Fibroblast of mammary gland (primary cell): Measurements from ENCODE around the gene SLC22A4.

ENCODE experiments used
- DNase-seq: peaks from one replicate; pipeline ENCODE4 v3.0.0-alpha.2; 2010; ENCODE audit warnings: low read depth
- H3K4me3 ChIP-seq: 2 replicates; pipeline ENCODE4 v1.5.1; 2011; ENCODE audit warnings: low read depth, mild to moderate bottlenecking, low read length, moderate library complexity; ENCODE audit not compliant: control insufficient read depth
- TF ChIP-seq, protein P1 (sequence below): conservative IDR thresholded peaks from 2 replicates; pipeline ENCODE4 v1.5.1; 2011; ENCODE audit warnings: low read depth, low read length, inconsistent platforms; ENCODE audit not compliant: control insufficient read depth, insufficient read depth

SLC22A4 gene

DNA sequence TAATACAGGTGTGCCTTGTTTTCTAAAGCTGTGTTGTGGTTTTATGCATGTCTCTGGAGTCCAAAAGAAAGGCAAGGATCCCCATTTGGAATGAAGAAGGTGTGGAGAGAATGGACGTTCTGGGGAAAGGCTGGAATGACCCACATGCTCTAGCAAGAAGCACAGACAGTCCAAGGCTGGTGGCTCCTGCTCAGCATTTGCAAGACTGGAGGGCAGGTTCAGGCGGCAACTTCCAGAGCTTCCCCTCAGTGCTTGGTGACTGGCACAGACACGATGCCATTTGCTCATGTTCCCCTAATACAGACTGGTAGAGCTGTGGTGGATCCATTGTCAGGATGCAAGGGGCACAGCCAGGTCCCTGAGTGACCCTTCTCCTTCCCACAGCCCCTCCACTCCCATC, 8.2 kb downstream of the SLC22A4 start:
- TF ChIP-seq, protein P1, sequence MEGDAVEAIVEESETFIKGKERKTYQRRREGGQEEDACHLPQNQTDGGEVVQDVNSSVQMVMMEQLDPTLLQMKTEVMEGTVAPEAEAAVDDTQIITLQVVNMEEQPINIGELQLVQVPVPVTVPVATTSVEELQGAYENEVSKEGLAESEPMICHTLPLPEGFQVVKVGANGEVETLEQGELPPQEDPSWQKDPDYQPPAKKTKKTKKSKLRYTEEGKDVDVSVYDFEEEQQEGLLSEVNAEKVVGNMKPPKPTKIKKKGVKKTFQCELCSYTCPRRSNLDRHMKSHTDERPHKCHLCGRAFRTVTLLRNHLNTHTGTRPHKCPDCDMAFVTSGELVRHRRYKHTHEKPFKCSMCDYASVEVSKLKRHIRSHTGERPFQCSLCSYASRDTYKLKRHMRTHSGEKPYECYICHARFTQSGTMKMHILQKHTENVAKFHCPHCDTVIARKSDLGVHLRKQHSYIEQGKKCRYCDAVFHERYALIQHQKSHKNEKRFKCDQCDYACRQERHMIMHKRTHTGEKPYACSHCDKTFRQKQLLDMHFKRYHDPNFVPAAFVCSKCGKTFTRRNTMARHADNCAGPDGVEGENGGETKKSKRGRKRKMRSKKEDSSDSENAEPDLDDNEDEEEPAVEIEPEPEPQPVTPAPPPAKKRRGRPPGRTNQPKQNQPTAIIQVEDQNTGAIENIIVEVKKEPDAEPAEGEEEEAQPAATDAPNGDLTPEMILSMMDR: no peak
- DNase-seq: no peak
- no peak overlapping the region for H3K4me3 ChIP-seq

DNA sequence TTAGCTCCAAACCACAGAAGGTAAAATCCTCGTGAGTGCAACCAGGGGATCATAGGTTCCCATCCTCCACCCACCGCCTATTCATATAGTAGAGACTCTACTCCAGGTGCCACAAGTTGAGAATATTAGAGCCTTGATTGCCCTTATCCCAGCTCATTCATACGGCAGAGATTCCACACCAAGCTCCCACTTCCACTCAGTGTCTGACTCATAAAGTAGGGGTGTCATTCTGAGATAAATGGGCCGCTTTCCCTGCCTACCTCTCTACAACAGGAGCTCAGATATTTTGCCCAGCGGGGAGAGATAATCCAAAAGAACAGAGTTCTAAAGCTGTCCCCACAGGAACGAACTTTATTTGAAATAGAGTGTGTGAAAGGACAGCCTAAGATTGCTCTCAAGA, 9.4 kb downstream of the SLC22A4 start:
- TF ChIP-seq, protein P1: no peak
- DNase-seq: no peak
- H3K4me3 ChIP-seq: no peak overlapping the region

DNA sequence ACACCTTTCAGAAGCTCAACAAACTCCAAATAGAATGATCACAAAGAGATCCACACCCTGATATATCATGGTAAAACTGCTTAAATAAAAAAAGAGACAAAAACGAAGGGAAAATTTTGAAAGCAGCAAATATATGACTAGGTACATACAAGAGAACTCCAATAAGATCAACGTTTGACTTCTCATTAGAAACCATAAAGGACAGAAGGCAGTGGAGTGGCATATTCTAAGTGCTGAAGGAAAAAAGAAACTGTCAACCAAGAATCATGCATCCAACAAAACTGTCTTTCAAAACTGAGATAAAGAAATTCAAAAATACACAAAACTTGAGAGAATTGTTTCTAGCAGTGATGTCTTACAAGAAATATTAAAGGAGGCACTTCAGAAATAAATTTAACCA, 11.2 kb downstream of the SLC22A4 start:
- no peak overlapping the region for H3K4me3 ChIP-seq
- no peak for DNase-seq
- TF ChIP-seq, protein P1: no peak

DNA sequence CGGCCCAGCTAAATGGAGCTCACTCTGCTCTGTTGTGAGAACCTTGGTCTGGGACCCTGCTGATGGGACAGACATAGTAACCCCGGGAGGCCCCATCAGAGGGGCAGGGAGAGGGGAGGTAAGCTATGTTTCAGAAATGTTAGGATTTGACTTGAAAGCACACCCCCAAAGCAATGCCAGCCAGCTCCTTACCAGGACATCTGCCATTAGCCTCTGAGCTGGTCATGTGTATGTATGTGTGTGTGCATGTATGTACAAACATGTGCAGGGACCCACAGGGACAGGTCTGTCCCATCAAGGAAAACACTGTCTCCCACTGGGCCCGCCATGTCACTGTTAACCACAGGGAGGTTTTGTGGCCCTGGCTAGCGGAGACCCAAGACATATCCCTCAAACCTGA, 14.5 kb downstream of the SLC22A4 start:
- H3K4me3 ChIP-seq: no peak overlapping the region
- no peak for DNase-seq
- TF ChIP-seq, protein P1: no peak

DNA sequence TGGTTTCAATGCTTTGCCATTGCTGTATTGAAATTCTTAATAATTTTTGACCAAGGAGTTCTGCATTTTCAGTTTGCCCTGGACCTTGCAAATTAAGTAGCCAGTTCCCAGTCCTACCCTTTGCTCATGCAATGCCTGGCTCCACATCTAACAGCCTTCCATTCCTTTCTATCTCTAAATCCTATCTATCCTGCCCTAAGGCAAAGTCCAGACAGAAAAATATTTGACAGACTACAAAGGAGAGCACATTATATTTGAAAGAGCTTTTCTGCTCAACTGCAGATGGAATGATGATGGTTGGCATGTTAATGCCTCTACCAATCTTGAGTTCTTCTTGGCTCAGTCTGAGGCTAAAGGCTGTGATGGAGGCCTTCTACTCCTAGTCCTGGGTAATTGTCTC, 15.5 kb downstream of the SLC22A4 start:
- TF ChIP-seq, protein P1: no peak
- no peak for DNase-seq
- H3K4me3 ChIP-seq: no peak overlapping the region

DNA sequence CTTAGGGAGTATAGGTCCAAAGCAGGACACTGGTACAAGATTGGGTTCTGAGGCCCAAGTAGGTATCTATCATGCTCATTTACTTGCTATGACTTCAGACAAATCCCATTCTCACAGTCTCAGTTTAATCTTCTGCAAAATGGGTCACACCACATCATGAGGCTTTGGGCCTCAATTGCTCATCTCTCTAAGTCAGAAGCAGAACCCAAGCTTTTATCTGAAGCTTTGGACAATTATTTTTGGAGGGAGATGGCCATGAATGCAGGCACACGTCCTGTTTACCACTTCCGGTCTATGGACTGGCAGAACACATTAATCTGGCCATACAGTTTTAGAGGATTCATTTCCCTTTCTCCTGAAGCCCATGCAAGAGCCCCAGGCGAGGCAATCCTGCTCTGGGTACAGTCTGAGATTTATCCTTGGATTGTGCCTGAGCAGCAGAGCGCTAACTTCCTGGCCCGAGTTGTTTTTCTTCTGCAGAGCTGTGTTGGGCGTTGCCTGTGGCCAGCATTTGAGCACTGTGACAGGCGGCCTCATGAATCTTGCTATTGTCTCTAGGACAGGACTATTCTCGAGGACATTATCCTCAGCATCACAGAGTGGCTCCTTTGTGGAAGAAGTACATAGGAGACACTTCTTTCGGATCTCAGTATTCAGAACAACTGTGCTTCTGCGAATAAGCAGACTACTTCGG, 16.1 kb downstream of the SLC22A4 start:
- TF ChIP-seq, protein P1: no peak
- DNase-seq: no peak
- no peak overlapping the region for H3K4me3 ChIP-seq

DNA sequence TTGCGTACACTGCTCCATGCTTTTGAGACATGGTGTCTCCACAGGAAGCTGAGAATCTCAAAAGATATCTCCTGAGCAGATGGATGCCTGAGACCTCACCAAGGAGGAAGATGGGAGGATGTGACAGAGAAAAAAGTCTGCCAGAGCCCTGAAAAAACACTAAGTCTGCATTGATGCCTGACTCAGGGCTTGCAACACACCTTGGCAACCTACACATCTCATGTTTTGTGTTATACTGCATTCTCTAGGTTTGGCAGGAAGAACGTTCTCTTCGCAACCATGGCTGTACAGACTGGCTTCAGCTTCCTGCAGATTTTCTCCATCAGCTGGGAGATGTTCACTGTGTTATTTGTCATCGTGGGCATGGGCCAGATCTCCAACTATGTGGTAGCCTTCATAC, 19.2 kb downstream of the SLC22A4 start:
- DNase-seq: peak; percentile 91
- TF ChIP-seq, protein P1: no peak
- H3K4me3 ChIP-seq: no peak overlapping the region
